ENCODE data around the gene DHX30.

GRCh38 chr3:47847260-47847659 lies 44.3 kb downstream of the DHX30 start:
- TF ChIP-seq CTCF (conservative IDR thresholded peaks at IDR 0.05 in 1 of 2, IDR thresholded peaks at IDR 0.05 in 1 of 2; ENCODE audit: low read depth in 1 of 2, low read length in 2 of 2) = no peak
- no peak for TF ChIP-seq EZH2 (IDR thresholded peaks at IDR 0.05; ENCODE audit: low read length, missing control alignments)

All from fibroblast of lung (primary cell).